Ovary (tissue), 9 donors: ENCODE measurements around the gene SH3BP4. TPM values are rescaled to one million over a fixed set of nuclear protein-coding genes. Genes with fewer than 3 reads are reported as not detected.
A peak's percentile ranks its signal among the peaks of the same experiment; 100 is the strongest.

Source experiments
- DNase-seq, 5 donors: peaks; one replicate each; pipeline ENCODE4 v3.0.0-alpha.2; 2019 to 2020
- H3K27ac ChIP-seq, 2 donors: fragments of 200-600 bp; one replicate each; pipeline versions ENCODE4 v1.5.1 to v1.8.0; 2019 to 2022
- H3K27me3 ChIP-seq: fragments of 200-600 bp; one replicate; pipeline ENCODE4 v1.8.0; 2022
- H3K36me3 ChIP-seq: fragments of 200-600 bp; sonication (generic); one replicate; pipeline ENCODE4 v1.5.1; 2019
- H3K4me1 ChIP-seq: one replicate; pipeline ENCODE4 v1.8.1; 2013; ENCODE audit warnings: mild to moderate bottlenecking, moderate library complexity; ENCODE audit not compliant: insufficient read depth
- H3K4me3 ChIP-seq: fragments of 200-600 bp; sonication (generic); one replicate; pipeline ENCODE4 v1.5.1; 2017
- H3K9me3 ChIP-seq, 2 donors: fragments of 200-600 bp in 1 of 2; sonication (generic) in 1 of 2; one replicate each; pipeline versions ENCODE4 v1.5.1 to v1.8.1; 2013 to 2019; ENCODE audit warnings: mild to moderate bottlenecking in 1 of 2, moderate library complexity in 1 of 2
- EP300 ChIP-seq: sonication (generic); formaldehyde crosslinking; IDR thresholded peaks from one replicate; pipeline ENCODE4 v1.6.1; 2017; ENCODE audit warnings: antibody characterized with exemption
- POLR2A ChIP-seq: fragments of 450-650 bp; IDR thresholded peaks from one replicate; pipeline ENCODE4 v1.6.1; 2017; ENCODE audit warnings: antibody characterized with exemption, mild to moderate bottlenecking, moderate library complexity
- WGBS, 3 donors: extraction: QIAGEN DNeasy Blood & Tissue Kit in 1 of 3; methylation state at CpG; one replicate each; pipeline versions ENCODE4 v1.1.5 to v1.1.7; 2013 to 2017; 5-methylcytosine and 5-hydroxymethylcytosine counted together
- intact Hi-C, 4 donors: fragments of 100-400 bp; cut with DNase I; formaldehyde crosslinking; loops; one replicate each; pipeline versions ENCODE4 v1.11.0 to v1.15.1; 2022 to 2023
- polyA plus RNA-seq, 2 donors: library from polyadenylated mRNA; stranded (reverse); fragments of 200-250 nt in 1 of 2; fragments of 350-450 nt in 1 of 2; fragmentation: Illumina TruSeq in 1 of 2; extraction: RNeasy Lipid Tissue Mini Kit (QIAGEN cat#74804) in 1 of 2; gene quantifications; one replicate each; pipeline ENCODE4 v1.2.3, GENCODE V29; 2013 to 2014
- total RNA-seq, 7 donors: library from RNA; depleted of rRNA in 2 of 7; stranded (reverse); fragments of >200 nt in 2 of 7; fragmentation: NEBNext Ultra II Directional in 3 of 7; extraction: Animal tissue kit (Norgen Biotek cat#: 25700) in 3 of 7; gene quantifications; one replicate each; pipeline versions ENCODE4 v1.1.0 to v1.2.4, GENCODE V29; 2016 to 2023
- TF ChIP-seq, protein P1 (sequence below), 3 donors: fragments of 450-650 bp in 2 of 3; fragments of 200-600 bp in 1 of 3; IDR thresholded peaks; one replicate each; pipeline versions ENCODE4 v1.5.1 to v1.8.0; 2016 to 2022; ENCODE audit warnings: antibody characterized with exemption in 3 of 3, mild to moderate bottlenecking in 1 of 3
- donor health status: DM: no; HTN: no; CAD: no; lungs with moderate emphysema.
- donor health status: DM: no; HTN: no; CAD: no.
- donor health status: Bipolar disorder and iron deficiency.
- donor health status: DM: yes; HTN: yes; CAD: no.
- donor health status: DM: no; HTN: no; CAD: no.
- donor health status: DM: yes; HTN: yes; CAD: no.

SH3BP4 gene
- total and polyA plus RNA-seq, 9 donors = 20.3 to 44.9 (median 36.9) TPM

- H3K4me3 ChIP-seq = no peak overlapping the region
- 21 to 41% (median 27%) methylated on average over 2 of the region's 2 CpGs for WGBS, 3 donors
- no peaks in the 10 kb centered on the region for H3K36me3 ChIP-seq
- H3K27ac ChIP-seq = no peak overlapping the region
- intact Hi-C loops = no loop called here
- no peaks in the 10 kb centered on the region for H3K27me3 ChIP-seq
- peaks cover 4% of the 10 kb centered on the region for H3K4me1 ChIP-seq
- TF ChIP-seq POLR2A (no peak), EP300 (no peak)
- no peaks in the 10 kb centered on the region for H3K9me3 ChIP-seq
- no peak for DNase-seq
Observed at GRCh38 chr2:235021752-235022151, 69.9 kb downstream of the SH3BP4 start.

DNA sequence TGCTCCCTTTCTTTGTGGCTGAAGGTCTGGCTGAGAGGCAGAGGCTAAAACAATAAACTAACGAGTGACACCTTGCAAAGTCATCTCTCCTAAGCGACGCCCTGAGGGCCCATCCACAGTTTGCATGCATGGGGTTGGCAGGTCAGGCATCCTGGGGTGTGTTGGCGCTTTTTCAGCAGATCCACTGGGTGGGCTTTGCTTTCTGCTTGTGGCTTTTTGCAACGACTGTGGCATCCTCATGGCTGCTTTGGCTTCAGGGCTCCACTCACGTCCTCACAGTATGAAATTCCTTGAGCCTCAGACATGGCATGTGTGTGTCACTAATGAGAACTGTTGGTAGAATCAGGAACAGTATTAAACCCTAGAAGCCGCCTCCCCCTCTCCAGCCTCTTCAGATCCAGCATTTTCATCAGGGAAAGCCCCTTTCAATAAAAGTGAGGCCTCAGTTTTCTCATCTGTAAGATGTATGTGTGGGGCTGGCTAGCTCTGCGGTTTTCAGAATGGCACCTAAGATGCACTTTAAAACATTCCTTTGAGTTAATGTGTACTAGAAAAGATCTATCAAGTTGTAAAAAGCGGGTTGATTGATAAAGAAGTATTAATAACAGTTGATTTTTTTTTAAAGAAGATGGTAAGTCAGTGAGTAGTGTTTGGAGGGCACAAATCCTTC lies 72.5 kb downstream of the SH3BP4 start:
- TF ChIP-seq POLR2A (no peak), EP300 (no peak)
- TF ChIP-seq, protein P1, sequence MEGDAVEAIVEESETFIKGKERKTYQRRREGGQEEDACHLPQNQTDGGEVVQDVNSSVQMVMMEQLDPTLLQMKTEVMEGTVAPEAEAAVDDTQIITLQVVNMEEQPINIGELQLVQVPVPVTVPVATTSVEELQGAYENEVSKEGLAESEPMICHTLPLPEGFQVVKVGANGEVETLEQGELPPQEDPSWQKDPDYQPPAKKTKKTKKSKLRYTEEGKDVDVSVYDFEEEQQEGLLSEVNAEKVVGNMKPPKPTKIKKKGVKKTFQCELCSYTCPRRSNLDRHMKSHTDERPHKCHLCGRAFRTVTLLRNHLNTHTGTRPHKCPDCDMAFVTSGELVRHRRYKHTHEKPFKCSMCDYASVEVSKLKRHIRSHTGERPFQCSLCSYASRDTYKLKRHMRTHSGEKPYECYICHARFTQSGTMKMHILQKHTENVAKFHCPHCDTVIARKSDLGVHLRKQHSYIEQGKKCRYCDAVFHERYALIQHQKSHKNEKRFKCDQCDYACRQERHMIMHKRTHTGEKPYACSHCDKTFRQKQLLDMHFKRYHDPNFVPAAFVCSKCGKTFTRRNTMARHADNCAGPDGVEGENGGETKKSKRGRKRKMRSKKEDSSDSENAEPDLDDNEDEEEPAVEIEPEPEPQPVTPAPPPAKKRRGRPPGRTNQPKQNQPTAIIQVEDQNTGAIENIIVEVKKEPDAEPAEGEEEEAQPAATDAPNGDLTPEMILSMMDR (IDR thresholded peaks at IDR 0.05) = no peak
- Histone ChIP-seq H3K4me1 (peaks cover 7% of the 10 kb centered on the region), H3K27ac (no peak overlapping the region), H3K4me3 (no peak overlapping the region), H3K36me3 (no peaks in the 10 kb centered on the region), H3K9me3 (no peaks in the 10 kb centered on the region), H3K27me3 (no peaks in the 10 kb centered on the region)
- 88 to 90% (median 89%) methylated on average over 9 of the region's 9 CpGs for WGBS, 3 donors
- intact Hi-C loops = no loop called here
- no peak for DNase-seq

GRCh38 chr2:235024931-235025773 lies 73.3 kb downstream of the SH3BP4 start:
- no peaks in the 10 kb centered on the region for H3K36me3 ChIP-seq
- intact Hi-C loops = no loop called here
- TF ChIP-seq, protein P1 (IDR thresholded peaks at IDR 0.05) = no peak
- no peak for TF ChIP-seq EP300
- no peak for TF ChIP-seq POLR2A
- DNase-seq = no peak
- no peaks in the 10 kb centered on the region for H3K27me3 ChIP-seq
- no peak overlapping the region for H3K27ac ChIP-seq
- WGBS, 3 donors = 79 to 88% (median 83%) methylated on average over 20 of the region's 20 CpGs
- H3K4me1 ChIP-seq = peaks cover 7% of the 10 kb centered on the region
- H3K4me3 ChIP-seq = no peak overlapping the region
- H3K9me3 ChIP-seq = no peaks in the 10 kb centered on the region

- no peak overlapping the region for H3K27ac ChIP-seq
- peaks cover 7% of the 10 kb centered on the region for H3K4me1 ChIP-seq
Observed at GRCh38 chr2:235025800-235026536, 74.2 kb downstream of the SH3BP4 start.

More at GRCh38 chr2:235025800-235026536, 74.2 kb downstream of the SH3BP4 start:
- no peaks in the 10 kb centered on the region for H3K27me3 ChIP-seq
- no peaks in the 10 kb centered on the region for H3K36me3 ChIP-seq
- intact Hi-C loops = no loop called here
- H3K9me3 ChIP-seq = no peaks in the 10 kb centered on the region
- DNase-seq = peak in 1 of 5 donors; percentile 38
- no peak for TF ChIP-seq POLR2A
- TF ChIP-seq EP300 = no peak
- TF ChIP-seq, protein P1 (IDR thresholded peaks at IDR 0.05) = no peak
- no peak overlapping the region for H3K4me3 ChIP-seq
- WGBS, 3 donors = 59 to 69% (median 64%) methylated on average over 11 of the region's 11 CpGs
